Choroid plexus epithelial cell (primary cell): ENCODE data around the gene GIT2.

Experiments
- DNase-seq: peaks from one replicate; pipeline ENCODE4 v3.0.0-alpha.2; 2010; ENCODE audit warnings: low read depth
- H3K4me3 ChIP-seq: 2 replicates; pipeline ENCODE4 v1.5.1; 2011; ENCODE audit warnings: low read depth, mild to moderate bottlenecking, control low read depth, low read length, moderate library complexity
- TF ChIP-seq, protein P1 (sequence below): conservative IDR thresholded peaks from 2 replicates; pipeline ENCODE4 v1.5.1; 2011; ENCODE audit warnings: low read depth, mild to moderate bottlenecking, control low read depth, inconsistent platforms, low read length, moderate library complexity

Gene GIT2, protein sequence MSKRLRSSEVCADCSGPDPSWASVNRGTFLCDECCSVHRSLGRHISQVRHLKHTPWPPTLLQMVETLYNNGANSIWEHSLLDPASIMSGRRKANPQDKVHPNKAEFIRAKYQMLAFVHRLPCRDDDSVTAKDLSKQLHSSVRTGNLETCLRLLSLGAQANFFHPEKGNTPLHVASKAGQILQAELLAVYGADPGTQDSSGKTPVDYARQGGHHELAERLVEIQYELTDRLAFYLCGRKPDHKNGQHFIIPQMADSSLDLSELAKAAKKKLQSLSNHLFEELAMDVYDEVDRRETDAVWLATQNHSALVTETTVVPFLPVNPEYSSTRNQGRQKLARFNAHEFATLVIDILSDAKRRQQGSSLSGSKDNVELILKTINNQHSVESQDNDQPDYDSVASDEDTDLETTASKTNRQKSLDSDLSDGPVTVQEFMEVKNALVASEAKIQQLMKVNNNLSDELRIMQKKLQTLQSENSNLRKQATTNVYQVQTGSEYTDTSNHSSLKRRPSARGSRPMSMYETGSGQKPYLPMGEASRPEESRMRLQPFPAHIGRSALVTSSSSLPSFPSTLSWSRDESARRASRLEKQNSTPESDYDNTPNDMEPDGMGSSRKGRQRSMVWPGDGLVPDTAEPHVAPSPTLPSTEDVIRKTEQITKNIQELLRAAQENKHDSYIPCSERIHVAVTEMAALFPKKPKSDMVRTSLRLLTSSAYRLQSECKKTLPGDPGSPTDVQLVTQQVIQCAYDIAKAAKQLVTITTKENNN

DNA sequence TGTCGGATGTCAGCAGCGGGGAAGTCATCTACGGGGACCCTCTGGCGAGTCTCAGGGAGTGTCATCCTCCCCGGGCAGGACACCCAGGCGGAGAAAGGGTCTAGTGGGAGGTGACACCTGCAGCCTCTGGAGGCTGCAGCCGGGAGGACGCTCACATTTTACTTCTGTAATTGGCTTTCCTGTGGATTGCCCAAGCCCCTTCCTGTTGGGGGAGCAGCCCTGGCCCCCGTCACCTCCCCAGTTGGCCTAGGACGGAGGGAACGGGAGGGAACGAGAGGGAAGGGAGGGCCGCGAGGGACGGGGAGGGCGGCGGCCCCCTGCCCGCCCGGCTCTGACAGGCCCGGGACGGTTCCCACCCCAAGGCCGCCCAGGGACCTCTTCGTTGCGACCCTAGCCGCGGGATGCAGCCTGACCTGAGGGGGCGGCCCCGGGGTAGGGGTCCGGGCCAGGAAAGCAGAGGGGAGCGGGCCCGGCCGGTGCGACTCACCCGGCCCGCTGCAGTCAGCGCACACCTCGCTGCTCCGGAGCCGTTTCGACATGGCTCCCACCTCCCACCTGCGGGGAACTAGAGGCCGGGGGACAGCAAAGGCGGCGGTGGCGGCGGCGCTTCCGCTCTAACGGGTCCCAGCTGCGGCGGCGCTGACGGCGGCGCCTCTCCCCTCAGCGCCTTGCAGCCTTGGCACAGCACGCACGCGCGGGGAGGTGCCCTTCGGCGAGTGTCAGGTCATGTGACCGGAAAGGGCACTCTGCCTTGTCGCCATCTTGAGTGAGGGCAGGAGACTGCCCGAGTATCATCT is at the start of gene GIT2:
GIT2 (minus strand) TSS at position 683 of the 797 bp plus-strand sequence; CDS start at position 539, 144 bp downstream.
- H3K4me3 ChIP-seq, result peak within 1 kb of the TSS; percentile 96
- peak; percentile 91 for DNase-seq
- TF ChIP-seq, protein P1, sequence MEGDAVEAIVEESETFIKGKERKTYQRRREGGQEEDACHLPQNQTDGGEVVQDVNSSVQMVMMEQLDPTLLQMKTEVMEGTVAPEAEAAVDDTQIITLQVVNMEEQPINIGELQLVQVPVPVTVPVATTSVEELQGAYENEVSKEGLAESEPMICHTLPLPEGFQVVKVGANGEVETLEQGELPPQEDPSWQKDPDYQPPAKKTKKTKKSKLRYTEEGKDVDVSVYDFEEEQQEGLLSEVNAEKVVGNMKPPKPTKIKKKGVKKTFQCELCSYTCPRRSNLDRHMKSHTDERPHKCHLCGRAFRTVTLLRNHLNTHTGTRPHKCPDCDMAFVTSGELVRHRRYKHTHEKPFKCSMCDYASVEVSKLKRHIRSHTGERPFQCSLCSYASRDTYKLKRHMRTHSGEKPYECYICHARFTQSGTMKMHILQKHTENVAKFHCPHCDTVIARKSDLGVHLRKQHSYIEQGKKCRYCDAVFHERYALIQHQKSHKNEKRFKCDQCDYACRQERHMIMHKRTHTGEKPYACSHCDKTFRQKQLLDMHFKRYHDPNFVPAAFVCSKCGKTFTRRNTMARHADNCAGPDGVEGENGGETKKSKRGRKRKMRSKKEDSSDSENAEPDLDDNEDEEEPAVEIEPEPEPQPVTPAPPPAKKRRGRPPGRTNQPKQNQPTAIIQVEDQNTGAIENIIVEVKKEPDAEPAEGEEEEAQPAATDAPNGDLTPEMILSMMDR, result peak; percentile 3

DNA sequence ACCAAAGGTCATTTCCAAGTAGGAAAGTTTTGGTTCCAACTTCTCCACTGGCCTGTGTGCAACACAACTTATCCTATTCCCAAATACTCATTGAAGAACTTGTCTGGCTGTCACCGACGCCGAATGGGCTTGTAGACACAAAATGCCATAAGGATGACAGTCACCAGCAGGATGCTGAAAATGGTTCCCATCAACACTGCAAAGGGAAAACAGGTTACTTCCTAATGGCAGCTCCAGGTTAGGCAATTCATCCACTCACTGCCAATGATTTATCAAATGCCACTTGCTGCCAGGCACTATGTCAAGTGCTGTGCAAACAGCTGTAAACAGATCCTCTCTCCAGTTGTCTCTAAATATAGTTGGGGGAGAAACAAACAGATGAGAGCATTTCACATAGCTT is 46.1 kb upstream of the GIT2 start:
- H3K4me3 ChIP-seq, result no peak overlapping the region
- no peak for DNase-seq
- TF ChIP-seq, protein P1, result no peak

DNA sequence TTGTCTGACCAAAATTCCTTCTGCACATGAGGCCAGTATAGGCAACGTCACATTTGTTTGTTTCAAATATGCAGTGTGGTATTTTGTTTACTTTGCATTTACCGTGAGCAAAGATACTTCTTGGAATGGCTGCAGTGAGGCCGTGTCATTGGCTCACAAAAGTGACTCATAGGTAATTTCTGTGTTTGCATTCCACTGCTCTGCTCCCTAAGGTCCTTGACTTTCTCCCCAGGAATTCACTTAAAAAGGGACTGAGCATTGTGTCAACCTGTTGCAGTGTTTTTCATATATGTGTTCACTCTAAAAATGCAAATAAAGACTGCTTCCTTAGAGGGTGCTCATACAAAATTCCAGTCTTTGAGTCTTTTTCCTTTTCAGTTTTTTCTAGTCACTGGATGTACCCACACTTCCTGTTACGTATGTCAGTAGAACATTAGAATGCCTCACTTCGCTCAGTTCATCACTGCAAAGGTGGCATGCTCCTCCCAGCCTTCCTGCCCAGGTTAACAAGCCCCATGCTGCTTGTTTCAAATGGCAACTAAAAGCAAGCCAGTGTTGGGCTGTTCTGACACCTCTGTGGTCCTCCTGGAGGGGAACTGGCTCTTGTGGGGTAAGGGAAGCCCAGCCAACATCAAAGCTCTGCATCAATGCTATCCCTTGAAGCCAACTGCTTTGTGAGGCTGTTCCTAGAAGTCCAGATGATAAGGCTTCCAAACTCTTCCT is 43.1 kb upstream of the GIT2 start:
- DNase-seq, result peak; percentile 94
- no peak overlapping the region for H3K4me3 ChIP-seq
- TF ChIP-seq, protein P1, result no peak

DNA sequence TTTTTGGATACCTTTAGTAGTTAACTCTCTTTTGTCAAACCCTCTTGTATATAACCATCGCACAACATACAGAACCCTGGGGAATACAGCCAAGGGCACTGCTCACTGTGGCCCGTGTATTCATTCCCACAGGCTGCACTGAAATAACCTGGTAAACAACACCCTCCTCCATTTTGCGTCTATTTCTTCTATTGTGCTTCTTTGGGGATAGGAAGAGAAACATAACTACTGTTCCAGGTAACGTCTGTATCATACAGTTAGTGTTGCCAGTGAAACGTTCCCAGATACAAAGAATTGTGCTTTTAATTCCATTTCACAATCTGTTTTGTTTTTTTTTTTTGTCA is 42.5 kb upstream of the GIT2 start:
- TF ChIP-seq, protein P1, result no peak
- DNase-seq, result no peak
- no peak overlapping the region for H3K4me3 ChIP-seq

DNA sequence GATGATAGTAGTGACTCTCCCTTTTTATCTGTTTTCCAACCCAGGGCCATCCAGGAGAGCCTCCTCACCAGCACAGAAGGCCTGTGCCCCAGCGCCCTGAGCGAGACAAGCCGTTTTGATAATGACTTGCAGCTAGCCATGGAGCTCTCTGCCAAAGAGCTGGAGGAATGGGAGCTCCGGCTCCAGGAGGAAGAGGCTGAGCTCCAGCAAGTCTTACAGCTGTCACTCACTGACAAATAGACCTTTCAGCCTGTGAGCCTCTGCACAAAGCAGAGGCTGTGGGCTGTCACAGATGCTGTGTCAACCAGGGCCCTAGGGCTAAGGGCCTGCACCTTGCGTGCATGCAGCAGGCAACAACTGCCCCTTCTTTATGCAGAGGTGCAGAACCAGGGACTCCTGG is 41.1 kb upstream of the GIT2 start:
- no peak overlapping the region for H3K4me3 ChIP-seq
- TF ChIP-seq, protein P1, result no peak
- DNase-seq, result no peak

DNA sequence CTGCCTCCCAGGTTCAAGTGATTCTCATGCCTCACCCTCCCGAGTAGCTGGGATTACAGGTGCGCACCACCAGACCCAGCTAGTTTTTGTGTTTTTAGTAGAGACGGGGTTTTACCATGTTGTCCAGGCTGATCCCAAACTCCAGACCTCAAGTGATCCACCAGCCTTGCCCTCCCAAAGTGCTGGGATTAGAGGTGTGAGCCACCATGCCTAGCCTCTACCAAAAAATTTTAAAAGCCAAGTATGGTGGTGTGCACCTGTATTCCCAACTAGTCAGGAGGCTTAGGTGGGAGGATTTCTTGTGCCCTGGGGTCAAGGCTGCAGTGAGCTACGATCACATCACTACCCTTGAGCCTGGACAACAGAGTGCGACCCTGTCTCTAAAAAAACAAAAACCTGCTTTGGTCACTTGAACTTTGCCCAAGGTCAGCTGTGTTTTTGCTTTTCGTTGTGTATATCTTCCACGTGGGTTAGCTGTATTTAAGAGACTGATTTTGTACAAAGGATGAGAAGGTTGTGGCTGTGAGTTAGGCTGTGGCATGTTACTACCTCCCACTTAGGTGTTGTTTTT is 39.5 kb upstream of the GIT2 start:
- DNase-seq, result no peak
- TF ChIP-seq, protein P1, result no peak
- H3K4me3 ChIP-seq, result no peak overlapping the region
